DMS114 treated with DMSO at 0.1 percent for 48 hours (cell line): ENCODE measurements around the gene YIPF3.
"Not testable (repeated sequence)": the region's sequence is repeated elsewhere in the genome, so short reads cannot be mapped to it uniquely, and the experiment has no call there.

ENCODE experiments used
- DNase-seq: peaks from one replicate; lab custom pipeline; 2025; ENCODE audit not compliant: unreplicated experiment; lab: John Stamatoyannopoulos, UW

The YIPF3 gene

GRCh38 chr6:43509984-43510826, 6.5 kb downstream of the YIPF3 start, which contains the start of gene LRRC73:
LRRC73 (minus strand) TSS chr6:43510346; CDS start chr6:43509785, 561 bp downstream.
- peak; percentile 73 for DNase-seq

GRCh38 chr6:43509142-43509983, 7.4 kb downstream of the YIPF3 start:
- no peak for DNase-seq

GRCh38 chr6:43508481-43509141, 8.1 kb downstream of the YIPF3 start:
- DNase-seq: no peak

- DNase-seq: peak; percentile 81
Measured at GRCh38 chr6:43506667-43507471, 9.9 kb downstream of the YIPF3 start.

- no peak for DNase-seq
Measured at GRCh38 chr6:43506171-43506570, 10.6 kb downstream of the YIPF3 start.

- DNase-seq: no peak
Measured at GRCh38 chr6:43505718-43506117, 11.0 kb downstream of the YIPF3 start.

GRCh38 chr6:43504756-43505593, 11.8 kb downstream of the YIPF3 start:
- no peak for DNase-seq

- no peak for DNase-seq
Measured at GRCh38 chr6:43503443-43503842, 13.3 kb downstream of the YIPF3 start.

GRCh38 chr6:43502666-43503065, 14.1 kb downstream of the YIPF3 start:
- DNase-seq: no peak

- DNase-seq: no peak
Measured at GRCh38 chr6:43500921-43501320, 15.8 kb downstream of the YIPF3 start.

- DNase-seq: no peak
Measured at GRCh38 chr6:43499028-43499815, 17.5 kb downstream of the YIPF3 start.

GRCh38 chr6:43498291-43498690, 18.4 kb downstream of the YIPF3 start:
- not testable (repeated sequence) for DNase-seq

GRCh38 chr6:43497689-43498088, 19.0 kb downstream of the YIPF3 start:
- DNase-seq: no peak

- DNase-seq: no peak
Measured at GRCh38 chr6:43497129-43497396, 19.7 kb downstream of the YIPF3 start.

- no peak for DNase-seq
Measured at GRCh38 chr6:43496370-43497128, 20.2 kb downstream of the YIPF3 start.

- no peak for DNase-seq
Measured at GRCh38 chr6:43495409-43495941, 21.3 kb downstream of the YIPF3 start.

- DNase-seq: no peak
Measured at GRCh38 chr6:43494766-43495165, 22.0 kb downstream of the YIPF3 start.

GRCh38 chr6:43494321-43494720, 22.4 kb downstream of the YIPF3 start:
- no peak for DNase-seq
